GM21737 (cell line): ENCODE results near the gene EPHB2.
"Not testable (repeated sequence)": the region's sequence is repeated elsewhere in the genome, so short reads cannot be mapped to it uniquely, and the experiment has no call there.

ENCODE experiments used
- ATAC-seq: cut with Tn5 transposase; IDR thresholded peaks from one replicate; pipeline ENCODE4 v1.9.1; 2021; ENCODE audit warnings: mild to moderate bottlenecking, moderate library complexity; ENCODE audit not compliant: unreplicated experiment

Gene EPHB2

DNA sequence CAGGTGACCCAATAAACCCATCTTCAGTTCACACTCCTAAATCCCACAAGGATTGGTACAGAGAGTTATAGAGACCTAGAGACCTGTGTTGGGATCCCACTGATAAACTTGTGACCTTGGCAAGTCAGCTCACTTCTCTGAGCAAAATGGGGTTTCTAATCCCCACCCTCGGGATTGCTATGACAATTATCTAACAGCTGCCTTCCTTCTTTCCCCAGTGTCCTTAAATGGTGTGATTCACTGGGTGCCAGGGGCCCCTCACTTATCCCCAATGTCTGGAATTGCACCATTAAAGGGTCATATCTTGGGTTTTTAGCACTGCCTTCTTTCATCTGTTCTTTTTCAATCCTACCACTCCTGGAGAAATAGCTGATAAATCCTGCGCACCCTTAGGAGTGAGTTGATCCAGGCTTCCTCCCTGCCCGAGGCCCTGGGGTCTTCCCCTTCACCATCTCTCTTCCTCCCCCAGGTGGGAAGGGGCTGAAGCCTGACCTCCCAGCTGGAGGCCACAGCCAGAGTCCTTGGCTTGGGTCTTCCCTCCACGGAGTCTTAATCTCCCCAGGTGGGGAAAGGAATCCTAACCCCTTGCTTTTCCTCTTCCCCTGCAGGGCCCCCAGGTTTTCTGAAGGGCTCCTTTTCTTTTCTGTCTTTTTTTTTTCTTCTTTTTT, 222.3 kb downstream of the EPHB2 start:
- ATAC-seq, result no peak

DNA sequence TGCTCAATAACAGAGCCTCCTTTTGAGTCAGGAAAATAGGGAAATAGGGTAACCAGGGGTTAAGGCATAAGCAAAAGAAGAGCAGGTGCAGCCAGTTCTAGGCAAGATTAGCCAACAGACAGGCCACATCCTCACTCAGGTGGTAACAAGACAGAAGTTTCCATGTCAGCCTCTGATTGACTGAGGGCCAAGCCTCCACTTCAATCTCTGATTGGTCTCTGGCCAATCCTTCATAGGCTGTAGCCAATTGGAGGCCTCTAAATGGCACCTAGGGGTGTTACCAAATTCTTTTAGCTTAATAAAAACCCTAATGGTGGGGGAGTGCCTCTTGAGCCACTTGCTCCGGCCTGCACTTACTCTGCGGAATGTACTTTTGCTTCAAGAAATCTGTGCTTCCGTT, 224.8 kb downstream of the EPHB2 start:
- ATAC-seq, result no peak

- ATAC-seq, result no peak
These were observed 226.0 kb downstream of the EPHB2 start for GRCh38 chr1:22936681-22937080.

- no peak for ATAC-seq
These were observed 230.6 kb downstream of the EPHB2 start for GRCh38 chr1:22941257-22941656.

DNA sequence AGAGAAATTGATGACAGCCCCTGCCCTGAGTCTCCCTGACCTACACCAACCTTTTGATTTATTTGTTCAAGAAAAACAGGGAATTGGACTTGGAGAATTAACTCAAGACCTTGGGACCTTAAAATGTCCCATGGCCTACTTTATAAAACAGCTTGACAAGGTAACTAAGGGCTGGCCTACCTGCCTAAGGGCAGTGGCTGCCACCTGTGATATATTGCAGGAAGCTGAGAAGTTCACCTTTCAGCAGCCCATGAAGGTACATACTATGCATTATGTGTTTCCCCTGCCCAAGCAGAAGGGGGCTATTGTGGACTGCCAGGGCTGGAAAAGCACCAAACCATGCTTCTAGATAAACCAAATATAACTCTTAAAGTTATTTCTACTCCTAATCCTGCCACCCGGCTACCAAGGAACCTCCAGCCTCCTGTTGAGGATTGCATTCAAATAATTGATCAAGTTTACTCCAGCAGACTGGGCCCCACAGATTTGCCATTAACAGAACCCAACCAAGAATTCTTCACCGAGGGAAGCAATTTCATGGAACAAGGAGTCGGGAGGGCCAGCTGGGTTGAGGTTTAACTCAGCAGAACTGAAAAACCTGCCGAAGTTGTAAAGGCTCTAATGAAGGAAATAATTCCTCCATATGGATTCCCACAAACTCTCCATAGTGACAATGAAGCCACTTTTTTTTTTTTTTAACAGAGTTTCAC, 233.9 kb downstream of the EPHB2 start:
- ATAC-seq, result no peak

DNA sequence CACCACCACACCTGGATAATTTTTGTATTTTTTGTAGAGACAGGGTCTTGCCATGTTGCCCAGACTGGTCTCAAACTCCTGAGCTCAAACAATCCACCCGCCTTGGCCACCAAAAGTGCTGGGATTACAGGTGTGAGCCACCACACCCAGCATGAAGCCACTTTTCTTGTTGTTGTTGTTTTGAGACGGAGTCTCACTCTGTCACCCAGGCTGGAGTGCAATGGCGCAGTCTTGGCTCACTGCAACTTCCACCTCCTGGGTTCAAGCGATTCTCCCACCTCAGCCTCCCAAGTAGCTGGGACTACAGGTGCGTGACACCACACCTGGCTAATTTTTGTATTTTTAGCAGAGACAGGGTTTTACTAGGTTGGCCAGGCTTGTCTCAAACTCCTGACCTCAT, 234.5 kb downstream of the EPHB2 start:
- ATAC-seq, result not testable (repeated sequence)

- ATAC-seq, result no peak
These were observed 239.2 kb downstream of the EPHB2 start for GRCh38 chr1:22949822-22950331.

DNA sequence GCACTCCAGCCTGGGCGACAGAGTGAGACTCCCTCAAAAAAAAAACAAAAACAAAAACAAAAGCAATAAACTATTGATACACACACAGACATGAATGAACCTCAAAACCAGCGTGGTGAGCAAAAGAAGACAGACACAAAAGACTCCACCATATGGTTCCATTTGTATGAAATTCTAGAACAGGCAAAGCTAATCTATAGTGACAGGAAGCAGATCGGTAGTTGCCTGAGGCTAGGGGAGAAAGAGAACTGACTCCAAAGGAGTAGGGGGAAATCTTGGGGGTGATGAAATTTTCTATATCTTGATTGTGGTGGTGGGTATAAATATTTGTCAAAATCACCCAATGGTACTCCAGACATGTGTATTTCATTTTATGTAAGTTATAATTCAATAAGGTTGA, 241.2 kb downstream of the EPHB2 start:
- no peak for ATAC-seq

- ATAC-seq, result no peak
These were observed 242.0 kb downstream of the EPHB2 start for GRCh38 chr1:22952694-22953056.

GRCh38 chr1:22953057-22953739, 242.6 kb downstream of the EPHB2 start:
- ATAC-seq, result no peak

GRCh38 chr1:22953740-22954141, 243.1 kb downstream of the EPHB2 start:
- no peak for ATAC-seq

GRCh38 chr1:22955146-22955545, 244.5 kb downstream of the EPHB2 start:
- ATAC-seq, result no peak

DNA sequence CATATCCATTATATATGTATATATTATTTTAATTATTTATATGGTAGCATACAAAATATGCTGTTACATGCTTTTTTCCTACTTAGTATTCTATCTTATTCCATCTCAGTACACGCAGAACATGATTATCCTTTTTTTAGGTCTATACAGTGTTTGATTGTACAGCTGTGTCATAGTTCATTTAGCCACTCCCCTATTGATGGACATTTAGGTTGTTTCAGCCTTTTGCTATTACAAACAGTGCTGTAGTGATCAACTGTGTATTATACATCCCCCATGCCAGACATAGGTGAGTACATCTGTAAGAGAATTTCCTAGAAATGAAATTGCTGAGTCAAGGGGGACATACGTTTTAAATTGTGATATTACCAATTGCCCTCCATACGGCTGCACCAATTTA, 246.4 kb downstream of the EPHB2 start:
- no peak for ATAC-seq

DNA sequence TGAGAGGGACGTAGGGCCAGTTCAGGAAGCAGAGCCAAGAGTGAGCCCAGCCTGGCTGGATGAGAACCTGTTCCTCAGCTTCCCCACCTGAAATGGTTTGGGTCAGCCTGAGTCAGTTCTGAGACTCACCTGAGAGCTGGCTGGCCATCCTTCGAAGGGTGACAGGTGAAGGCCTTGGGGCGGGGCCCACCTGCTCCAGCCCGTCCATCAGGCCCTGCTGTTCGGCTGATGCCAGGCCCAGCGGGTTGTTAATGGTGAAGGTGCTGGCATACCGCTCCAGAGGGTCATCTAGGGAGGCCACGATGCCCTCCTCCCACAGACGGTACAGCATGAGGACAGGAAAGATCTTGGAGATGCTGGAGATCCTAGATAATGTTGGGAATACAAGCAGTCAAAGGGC, 247.9 kb downstream of the EPHB2 start:
- ATAC-seq, result no peak

DNA sequence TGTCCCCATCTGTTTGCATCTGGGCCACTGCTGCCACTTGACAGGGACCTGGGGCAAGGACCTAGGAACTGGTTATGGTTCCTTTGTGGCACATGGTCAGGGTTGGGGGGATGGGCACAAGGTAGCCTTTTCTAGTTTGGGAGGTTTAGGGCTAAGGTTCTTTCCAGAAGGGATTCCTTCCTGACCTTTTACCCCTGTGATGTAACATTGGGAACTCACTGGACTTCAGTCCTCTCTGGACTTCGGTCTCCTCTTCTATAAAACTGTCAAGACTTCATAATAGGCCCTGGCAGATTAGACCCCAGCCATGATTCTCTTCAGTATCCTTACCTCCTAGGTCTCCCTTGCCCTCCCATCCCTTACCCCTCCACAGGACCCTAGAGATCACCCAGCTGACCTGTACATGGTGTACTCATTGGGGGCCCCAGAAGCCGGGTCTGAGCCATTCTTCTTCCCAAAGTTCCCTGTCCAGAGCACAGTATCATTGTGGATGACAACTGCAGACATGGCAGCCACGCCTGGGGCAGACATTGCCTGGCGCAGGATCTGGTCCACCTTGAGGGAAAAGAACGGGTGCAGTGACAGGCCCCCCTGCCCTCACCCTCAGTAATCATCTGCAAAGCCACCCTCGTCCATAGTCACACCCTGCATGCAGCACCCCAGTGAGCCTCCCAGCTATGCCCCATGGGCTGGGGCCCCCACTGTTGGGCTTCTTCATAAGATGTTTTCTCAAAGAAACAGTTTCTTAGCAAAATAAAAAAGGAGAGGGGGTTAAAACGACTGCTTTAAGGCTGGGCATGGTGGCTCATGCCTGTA, 249.1 kb downstream of the EPHB2 start:
- ATAC-seq, result no peak

- ATAC-seq, result no peak
These were observed 251.9 kb downstream of the EPHB2 start for GRCh38 chr1:22962558-22962957.

GRCh38 chr1:22963044-22963677, 252.5 kb downstream of the EPHB2 start:
- no peak for ATAC-seq

GRCh38 chr1:22966309-22966708, 255.7 kb downstream of the EPHB2 start:
- ATAC-seq, result no peak

DNA sequence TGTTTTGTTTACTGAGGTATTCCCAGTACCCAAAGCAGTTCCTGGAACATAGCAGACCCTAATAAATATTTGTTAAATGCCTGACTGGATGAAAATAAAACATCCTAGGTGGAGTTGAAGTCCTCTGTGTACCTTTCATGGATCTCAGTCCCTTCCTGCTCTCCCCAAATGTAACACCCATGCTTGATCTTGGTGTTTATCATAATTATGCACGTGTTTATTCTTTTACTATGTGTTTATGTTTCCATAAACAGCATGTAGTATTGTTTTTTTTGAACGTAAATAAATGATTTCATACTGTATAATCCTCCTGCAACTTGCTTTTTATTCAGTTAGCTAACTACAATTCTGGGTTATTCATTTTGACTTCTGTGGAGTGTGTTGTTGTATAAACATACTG, 257.2 kb downstream of the EPHB2 start:
- ATAC-seq, result no peak

DNA sequence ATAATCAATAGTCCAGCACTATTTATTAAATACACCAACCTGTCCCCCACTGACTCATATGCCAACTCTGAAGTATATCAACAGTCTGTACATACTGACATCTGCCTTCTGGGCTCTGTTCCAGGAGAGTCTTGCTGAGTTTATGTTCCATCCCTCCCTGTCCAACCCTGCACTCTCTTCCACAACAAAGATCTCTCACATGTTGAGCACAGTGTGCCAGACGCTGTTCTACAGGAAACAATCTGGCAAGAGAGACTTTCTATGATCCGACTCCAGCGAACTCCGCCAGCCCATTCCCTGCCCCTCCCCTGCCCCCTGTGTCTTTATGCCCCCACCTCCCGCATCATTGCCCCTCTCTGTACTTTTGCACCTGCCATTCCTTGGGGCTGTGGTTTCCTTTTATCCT, 258.7 kb downstream of the EPHB2 start:
- no peak for ATAC-seq

GRCh38 chr1:22970096-22970495, 259.5 kb downstream of the EPHB2 start:
- no peak for ATAC-seq
